Muscle of leg (tissue), 11 donors: Measurements from ENCODE around the gene MOV10. TPM values are rescaled to one million over a fixed set of nuclear protein-coding genes. Genes with fewer than 3 reads are reported as not detected.
"Not testable (repeated sequence)": the region's sequence is repeated elsewhere in the genome, so short reads cannot be mapped to it uniquely, and the experiment has no call there.

Experiments
- DNase-seq: peaks from one replicate; pipeline ENCODE4 v3.0.0; 2013
- H3K27ac ChIP-seq: one replicate; pipeline ENCODE4 v1.5.1; 2013; ENCODE audit warnings: mild to moderate bottlenecking, low read length, control low read depth
- H3K27me3 ChIP-seq: one replicate; pipeline ENCODE4 v1.6.1; 2013; ENCODE audit warnings: low read length; ENCODE audit not compliant: control insufficient read depth, insufficient read depth
- H3K36me3 ChIP-seq: one replicate; pipeline ENCODE4 v1.6.1; 2013; ENCODE audit warnings: low read length; ENCODE audit not compliant: control insufficient read depth, insufficient read depth
- H3K4me1 ChIP-seq: one replicate; pipeline ENCODE4 v1.6.1; 2013; ENCODE audit warnings: low read length; ENCODE audit not compliant: control insufficient read depth, insufficient read depth
- H3K4me3 ChIP-seq: one replicate; pipeline ENCODE4 v1.5.1; 2013; ENCODE audit warnings: low read length, control low read depth
- H3K9me3 ChIP-seq: replicated peaks from 2 replicates; pipeline ENCODE4 v1.6.1; 2013; ENCODE audit warnings: low read depth, low read length; ENCODE audit not compliant: control insufficient read depth
- WGBS: methylation state at CpG from one replicate; pipeline ENCODE4 v1.1.5; 2013; ENCODE audit warnings: missing lambda C conversion rate; ENCODE audit not compliant: insufficient coverage; 5-methylcytosine and 5-hydroxymethylcytosine counted together
- polyA plus RNA-seq, 8 donors: library from polyadenylated mRNA; unstranded; fragments of 120-200 nt; gene quantifications; one replicate each; pipeline versions ENCODE4 v1.2.1 to v1.2.3, GENCODE V29; 2013; ENCODE audit warnings: inconsistent platforms in 1 of 8, low replicate concordance in 1 of 8; ENCODE audit not compliant: insufficient read length in 8 of 8, insufficient read depth in 1 of 8
- total RNA-seq: library from RNA; stranded (reverse); fragments of 120-200 nt; gene quantifications from one replicate; pipeline ENCODE4 v1.2.4, GENCODE V29; 2013

Gene MOV10
- total and polyA plus RNA-seq, 9 donors: 35.6 to 70.1 (median 50.1) TPM

DNA sequence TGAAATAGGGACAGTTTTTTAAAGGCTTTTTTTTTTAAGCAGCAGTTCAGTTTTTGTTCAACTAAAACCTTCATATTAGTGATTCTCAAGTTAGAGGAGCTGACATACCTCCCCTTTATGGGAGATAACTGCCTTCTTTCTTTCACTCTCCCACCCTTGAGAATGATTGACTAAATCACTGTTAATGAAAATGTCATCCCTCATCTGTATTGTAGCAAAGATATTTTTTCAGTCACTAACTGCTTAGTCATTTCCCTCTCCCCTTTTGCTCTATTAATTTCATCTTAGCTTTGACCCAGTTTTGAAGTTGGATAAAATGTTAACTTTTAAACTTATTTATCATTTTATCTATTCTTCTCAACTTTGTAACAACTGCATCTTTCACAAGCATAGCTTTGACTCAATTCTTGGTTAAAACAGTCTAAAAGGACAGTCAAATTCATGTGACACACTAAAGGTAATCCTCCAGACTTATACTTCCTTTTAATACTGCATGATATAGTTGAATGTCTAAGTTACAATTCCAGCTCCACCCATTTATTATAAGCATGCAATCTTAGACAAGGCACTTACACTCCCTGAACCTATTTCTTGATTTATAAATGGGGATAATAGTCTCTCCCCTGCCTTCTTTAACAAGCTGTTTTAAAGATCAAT is 37.7 kb upstream of the MOV10 start:
- no peak overlapping the region for H3K4me3 ChIP-seq
- no peak for DNase-seq
- H3K27me3 ChIP-seq: no peaks in the 10 kb centered on the region
- no peak overlapping the region for H3K27ac ChIP-seq
- no peaks in the 10 kb centered on the region for H3K4me1 ChIP-seq
- H3K9me3 ChIP-seq: no peaks in the 10 kb centered on the region
- no peaks in the 10 kb centered on the region for H3K36me3 ChIP-seq

DNA sequence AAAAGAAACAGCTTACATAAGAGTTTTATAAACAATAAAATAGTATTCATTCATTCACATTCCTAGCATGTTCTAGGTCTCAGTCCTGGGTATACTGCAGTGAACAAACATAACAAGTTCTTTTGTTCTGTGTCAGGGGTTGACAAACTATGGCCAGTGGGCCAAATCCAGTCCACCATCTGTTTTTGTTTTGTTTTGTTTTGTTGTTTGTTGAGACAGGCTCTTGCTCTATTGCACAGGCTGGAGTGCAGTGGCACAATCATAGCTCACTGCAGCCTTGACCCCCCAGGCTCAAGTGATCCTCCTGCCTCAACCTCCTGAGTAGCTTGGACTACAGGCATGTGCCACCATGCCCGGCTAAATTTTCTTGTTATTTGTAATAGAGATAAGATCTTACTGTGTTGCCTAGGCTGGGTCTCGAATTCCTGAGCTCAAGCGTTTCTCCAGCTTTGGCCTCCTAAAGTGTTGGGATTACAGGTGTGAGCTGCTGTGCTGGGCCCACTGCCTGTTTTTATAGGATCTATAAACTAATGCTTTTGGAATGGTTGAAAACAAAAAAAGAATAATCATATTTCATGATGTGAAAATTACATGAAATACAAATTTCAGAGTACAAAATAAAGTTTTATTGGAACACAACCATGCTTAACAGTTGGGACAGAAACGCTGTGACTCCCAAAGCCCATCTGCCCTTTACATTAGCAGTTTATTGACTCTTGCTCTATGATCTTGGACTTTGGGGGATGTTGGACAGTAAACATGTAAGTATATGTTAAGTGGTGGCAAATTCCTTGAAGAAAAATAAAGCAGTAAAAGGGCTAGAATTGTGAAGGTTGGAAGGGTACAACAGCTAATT is 37.0 kb upstream of the MOV10 start:
- H3K36me3 ChIP-seq: no peaks in the 10 kb centered on the region
- no peaks in the 10 kb centered on the region for H3K4me1 ChIP-seq
- H3K9me3 ChIP-seq: no peaks in the 10 kb centered on the region
- WGBS: 90% methylated on average over 2 of the region's 4 CpGs
- H3K27me3 ChIP-seq: no peaks in the 10 kb centered on the region
- H3K4me3 ChIP-seq: no peak overlapping the region
- DNase-seq: no peak
- H3K27ac ChIP-seq: no peak overlapping the region

DNA sequence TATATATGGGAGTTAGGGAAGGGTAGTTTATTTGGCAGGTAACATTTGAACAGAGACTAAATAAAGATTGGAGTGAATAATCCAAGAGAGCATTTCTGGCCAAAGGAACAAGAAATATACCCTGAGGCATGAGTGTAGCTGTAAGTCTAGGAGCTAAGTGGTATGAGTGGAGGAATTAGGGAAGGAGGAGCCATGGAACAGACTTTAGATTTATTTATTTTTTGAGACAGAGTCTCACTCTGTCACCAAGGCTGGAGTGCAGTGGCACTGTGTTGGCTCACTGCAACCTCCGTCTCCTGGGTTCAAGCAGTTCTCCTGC is 36.4 kb upstream of the MOV10 start:
- Histone ChIP-seq H3K4me1 (no peaks in the 10 kb centered on the region), H3K9me3 (no peaks in the 10 kb centered on the region), H3K27ac (no peak overlapping the region), H3K36me3 (no peaks in the 10 kb centered on the region), H3K27me3 (no peaks in the 10 kb centered on the region), H3K4me3 (no peak overlapping the region)
- DNase-seq: no peak
- 100% methylated on average over 1 of the region's 1 CpG for WGBS

DNA sequence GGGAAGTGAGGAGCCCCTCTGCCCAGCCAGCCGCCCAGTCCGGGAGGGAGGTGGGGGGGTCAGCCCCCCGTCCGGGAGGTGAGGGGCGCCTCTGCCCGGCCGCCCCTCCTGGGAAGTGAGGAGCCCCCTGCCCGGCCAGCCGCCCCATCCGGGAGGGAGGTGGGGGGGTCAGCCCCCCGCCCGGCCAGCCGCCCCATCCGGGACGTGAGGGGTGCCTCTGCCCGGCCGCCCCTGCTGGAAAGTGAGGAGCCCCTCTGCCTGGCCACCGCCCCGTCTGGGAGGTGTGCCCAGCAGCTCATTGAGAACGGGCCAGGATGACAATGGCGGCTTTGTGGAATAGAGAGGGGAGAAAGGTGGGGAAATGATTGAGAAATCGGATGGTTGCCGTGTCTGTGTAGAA is 34.0 kb upstream of the MOV10 start:
- DNase-seq, H3K4me3 ChIP-seq, H3K27me3 ChIP-seq, H3K27ac ChIP-seq, H3K4me1 ChIP-seq, H3K9me3 ChIP-seq, H3K36me3 ChIP-seq: not testable (repeated sequence)
- 86% methylated on average over 17 of the region's 23 CpGs for WGBS

DNA sequence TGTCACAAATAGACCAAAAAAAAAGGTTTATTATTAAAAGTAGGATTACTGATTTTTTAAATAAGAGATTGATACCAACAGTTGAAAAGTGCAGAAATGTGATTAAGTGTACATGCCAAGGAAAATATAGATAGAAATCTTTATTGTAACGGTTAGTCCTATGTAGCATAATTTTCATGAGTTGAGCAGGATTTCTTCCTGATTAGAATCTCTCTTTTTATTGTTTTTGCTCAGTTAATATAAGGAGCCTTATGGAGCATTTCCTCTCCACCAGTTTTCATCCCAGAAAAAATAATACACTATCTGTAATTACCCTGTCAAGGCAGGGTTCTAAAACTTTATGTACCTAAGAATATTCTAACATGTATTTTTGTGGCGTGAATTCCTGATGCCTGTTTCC is 31.4 kb upstream of the MOV10 start:
- Histone ChIP-seq H3K4me3 (no peak overlapping the region), H3K9me3 (no peaks in the 10 kb centered on the region), H3K4me1 (no peaks in the 10 kb centered on the region), H3K36me3 (peaks cover 5% of the 10 kb centered on the region), H3K27me3 (no peaks in the 10 kb centered on the region), H3K27ac (no peak overlapping the region)
- no CpG with 5 or more reads among the region's 2 CpGs for WGBS
- DNase-seq: no peak

DNA sequence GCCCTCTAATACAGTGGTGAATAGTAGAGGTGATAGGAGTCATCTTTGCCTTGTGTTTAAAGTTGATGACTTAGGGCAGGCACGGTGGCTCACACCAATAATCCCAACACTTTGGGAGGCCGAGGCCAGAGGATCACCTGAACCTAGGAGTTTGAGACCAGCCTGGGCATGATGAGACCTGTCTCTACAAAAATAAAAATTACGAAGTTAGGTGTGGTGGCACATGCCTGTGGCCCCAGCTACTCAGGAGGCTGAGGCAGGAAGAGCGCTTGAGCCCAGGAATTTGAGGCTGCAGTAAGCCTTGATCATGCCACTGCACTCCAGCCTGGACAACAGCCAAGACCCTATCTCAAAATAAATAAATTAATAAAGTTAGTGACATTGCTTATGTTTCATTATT is 28.2 kb upstream of the MOV10 start:
- 100% methylated on average over 2 of the region's 4 CpGs for WGBS
- no peaks in the 10 kb centered on the region for H3K27me3 ChIP-seq
- H3K4me3 ChIP-seq: no peak overlapping the region
- H3K36me3 ChIP-seq: peaks cover 16% of the 10 kb centered on the region
- DNase-seq: no peak
- H3K9me3 ChIP-seq: no peaks in the 10 kb centered on the region
- no peak overlapping the region for H3K27ac ChIP-seq
- no peaks in the 10 kb centered on the region for H3K4me1 ChIP-seq

DNA sequence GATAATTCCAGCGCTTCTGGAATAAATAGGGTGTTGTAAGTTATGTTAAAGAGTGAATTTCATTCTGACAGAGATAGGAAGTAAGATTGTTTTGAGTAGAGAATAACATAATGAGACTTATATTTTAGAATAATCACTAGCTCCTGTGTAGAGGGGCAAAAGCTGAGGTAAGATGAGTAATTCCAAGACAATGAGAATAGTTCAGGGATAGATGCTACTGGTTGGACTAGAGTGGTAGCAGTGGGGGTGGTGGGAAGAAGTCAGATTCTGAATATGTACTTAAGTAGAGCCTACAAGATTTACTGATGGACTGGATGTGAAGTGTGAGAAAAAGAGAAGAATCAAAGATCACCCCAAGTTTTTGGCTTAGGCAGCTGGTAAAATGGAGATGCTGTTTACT is 23.3 kb upstream of the MOV10 start:
- WGBS: no CpG with 5 or more reads among the region's 1 CpG

DNA sequence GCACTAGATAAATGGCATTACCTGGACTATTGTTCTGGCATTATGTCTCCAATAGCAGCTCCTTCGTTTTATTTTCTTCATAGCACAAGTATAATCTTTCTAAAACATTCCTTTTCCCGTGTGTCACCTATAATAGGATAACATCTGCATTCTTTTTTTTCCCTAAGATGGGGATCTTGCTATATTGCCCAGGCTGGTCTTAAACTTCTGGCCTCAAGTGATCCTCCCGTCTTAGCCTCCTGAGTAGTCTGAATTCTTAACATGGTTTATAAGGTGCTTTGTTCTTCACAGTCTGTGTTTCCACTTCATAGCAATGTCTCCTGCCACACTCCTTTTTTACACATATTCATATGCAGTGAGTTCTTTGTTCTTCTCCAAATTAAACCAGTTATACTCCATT is 8.6 kb upstream of the MOV10 start:
- H3K27me3 ChIP-seq: no peaks in the 10 kb centered on the region
- WGBS: 100% methylated on average over 1 of the region's 3 CpGs
- H3K4me1 ChIP-seq: no peaks in the 10 kb centered on the region
- H3K4me3 ChIP-seq: no peak overlapping the region
- H3K27ac ChIP-seq: no peak overlapping the region
- no peak for DNase-seq
- H3K36me3 ChIP-seq: peaks cover 39% of the 10 kb centered on the region
- H3K9me3 ChIP-seq: no peaks in the 10 kb centered on the region

More for the DNA sequence above, 23.3 kb upstream of the MOV10 start:
- Histone ChIP-seq H3K36me3 (peaks cover 23% of the 10 kb centered on the region), H3K9me3 (no peaks in the 10 kb centered on the region), H3K4me1 (no peaks in the 10 kb centered on the region), H3K4me3 (no peak overlapping the region), H3K27me3 (no peaks in the 10 kb centered on the region), H3K27ac (no peak overlapping the region)
- no peak for DNase-seq

DNA sequence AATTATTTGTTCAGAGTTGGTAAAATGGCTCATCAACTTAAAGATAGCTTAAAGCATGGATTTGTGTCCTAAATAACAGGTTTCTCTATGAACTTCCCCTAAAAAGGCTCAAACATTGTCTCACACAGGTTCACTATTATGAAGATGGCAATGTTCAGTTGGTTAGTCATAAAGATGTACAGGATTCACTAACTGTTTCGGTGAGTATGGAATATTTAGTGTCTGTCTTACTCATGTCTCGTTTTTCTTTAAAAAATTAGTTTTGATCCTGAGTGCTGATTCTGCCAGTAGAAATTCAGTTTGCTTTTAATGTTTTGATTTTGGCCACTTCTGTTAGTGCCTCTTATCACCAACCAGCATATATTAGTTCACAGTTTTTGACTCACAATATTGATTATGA is 7.5 kb upstream of the MOV10 start:
- Histone ChIP-seq H3K27ac (no peak overlapping the region), H3K9me3 (no peaks in the 10 kb centered on the region)

DNA sequence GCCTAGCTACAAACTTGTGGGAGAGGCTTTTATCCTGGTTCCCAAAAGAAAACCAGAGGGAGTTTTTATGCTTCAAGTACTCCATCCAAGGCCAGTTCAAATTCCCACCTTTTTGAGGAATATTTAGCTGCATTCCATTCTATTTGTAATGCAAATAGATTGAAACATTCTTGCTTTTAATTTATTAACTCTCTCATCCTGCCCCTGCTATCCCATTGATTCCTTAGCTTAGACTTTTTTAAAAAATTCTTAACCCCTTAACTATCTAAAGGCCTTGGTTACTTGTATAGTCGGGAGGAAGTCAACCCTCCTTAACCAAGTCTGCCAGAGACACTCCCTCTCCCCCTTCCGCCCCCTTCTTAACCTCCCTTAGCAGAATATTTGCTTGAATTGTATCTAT is 2.5 kb upstream of the MOV10 start:
- no peak for DNase-seq
- peaks cover 19% of the 10 kb centered on the region for H3K36me3 ChIP-seq
- H3K27me3 ChIP-seq: no peaks in the 10 kb centered on the region
- WGBS: no CpG with 5 or more reads among the region's 2 CpGs
- H3K9me3 ChIP-seq: no peaks in the 10 kb centered on the region
- no peak overlapping the region for H3K4me3 ChIP-seq
- H3K27ac ChIP-seq: no peak overlapping the region
- peaks cover 14% of the 10 kb centered on the region for H3K4me1 ChIP-seq

More for the DNA sequence above, 7.5 kb upstream of the MOV10 start:
- Histone ChIP-seq H3K4me1 (no peaks in the 10 kb centered on the region), H3K36me3 (peaks cover 36% of the 10 kb centered on the region), H3K27me3 (no peaks in the 10 kb centered on the region), H3K4me3 (no peak overlapping the region)
- WGBS: no CpG with 5 or more reads among the region's 2 CpGs
- no peak for DNase-seq
